HG03571 (cell line): ENCODE results near the gene FBXO31.
"Not testable (repeated sequence)": the region's sequence is repeated elsewhere in the genome, so short reads cannot be mapped to it uniquely, and the experiment has no call there.

Experiments used
- ATAC-seq: cut with Tn5 transposase; IDR thresholded peaks from one replicate; pipeline ENCODE4 v1.9.1; 2021; ENCODE audit not compliant: unreplicated experiment

The FBXO31 gene

GRCh38 chr16:87411375-87412271 is 28.0 kb upstream of the FBXO31 start:
- no peak for ATAC-seq

- no peak for ATAC-seq
These were observed 27.4 kb upstream of the FBXO31 start for GRCh38 chr16:87410968-87411367.

GRCh38 chr16:87410530-87410929 is 27.0 kb upstream of the FBXO31 start:
- ATAC-seq, result no peak

- ATAC-seq, result no peak
These were observed 26.2 kb upstream of the FBXO31 start for GRCh38 chr16:87409781-87410180.

- ATAC-seq, result no peak
These were observed 25.6 kb upstream of the FBXO31 start for GRCh38 chr16:87409153-87409552.

GRCh38 chr16:87407511-87408112 is 24.0 kb upstream of the FBXO31 start:
- ATAC-seq, result no peak

GRCh38 chr16:87406495-87407088 is 23.0 kb upstream of the FBXO31 start:
- ATAC-seq, result no peak

GRCh38 chr16:87404764-87405625 is 21.4 kb upstream of the FBXO31 start:
- ATAC-seq, result no peak

- ATAC-seq, result no peak
These were observed 11.7 kb upstream of the FBXO31 start for GRCh38 chr16:87395181-87395842.

GRCh38 chr16:87393680-87394055 is 10.1 kb upstream of the FBXO31 start:
- no peak for ATAC-seq

GRCh38 chr16:87392821-87393679 is 9.5 kb upstream of the FBXO31 start:
- no peak for ATAC-seq

- peak; percentile 48 for ATAC-seq
These were observed 8.6 kb upstream of the FBXO31 start, which contains the start of gene MAP1LC3B for GRCh38 chr16:87391950-87392820. Gene MAP1LC3B (plus strand): TSS chr16:87392336. CDS start chr16:87392428, 92 bp downstream.

- ATAC-seq, result peak; percentile 4
These were observed 7.9 kb upstream of the FBXO31 start for GRCh38 chr16:87391324-87391949.

GRCh38 chr16:87390641-87391323 is 7.2 kb upstream of the FBXO31 start:
- ATAC-seq, result no peak

- ATAC-seq, result not testable (repeated sequence)
These were observed 6.3 kb upstream of the FBXO31 start for GRCh38 chr16:87389914-87390313.

GRCh38 chr16:87389245-87389644 is 5.7 kb upstream of the FBXO31 start:
- ATAC-seq, result no peak

- ATAC-seq, result no peak
These were observed 5.2 kb upstream of the FBXO31 start for GRCh38 chr16:87388818-87389134.
